GM19372 (cell line): ENCODE results near the gene NFIC.
"Not testable (repeated sequence)": the region's sequence is repeated elsewhere in the genome, so short reads cannot be mapped to it uniquely, and the experiment has no call there.

Source experiments
- ATAC-seq: cut with Tn5 transposase; IDR thresholded peaks from one replicate; pipeline ENCODE4 v1.9.1; 2021; ENCODE audit warnings: mild to moderate bottlenecking, low read depth, moderate library complexity; ENCODE audit not compliant: unreplicated experiment

NFIC gene

DNA sequence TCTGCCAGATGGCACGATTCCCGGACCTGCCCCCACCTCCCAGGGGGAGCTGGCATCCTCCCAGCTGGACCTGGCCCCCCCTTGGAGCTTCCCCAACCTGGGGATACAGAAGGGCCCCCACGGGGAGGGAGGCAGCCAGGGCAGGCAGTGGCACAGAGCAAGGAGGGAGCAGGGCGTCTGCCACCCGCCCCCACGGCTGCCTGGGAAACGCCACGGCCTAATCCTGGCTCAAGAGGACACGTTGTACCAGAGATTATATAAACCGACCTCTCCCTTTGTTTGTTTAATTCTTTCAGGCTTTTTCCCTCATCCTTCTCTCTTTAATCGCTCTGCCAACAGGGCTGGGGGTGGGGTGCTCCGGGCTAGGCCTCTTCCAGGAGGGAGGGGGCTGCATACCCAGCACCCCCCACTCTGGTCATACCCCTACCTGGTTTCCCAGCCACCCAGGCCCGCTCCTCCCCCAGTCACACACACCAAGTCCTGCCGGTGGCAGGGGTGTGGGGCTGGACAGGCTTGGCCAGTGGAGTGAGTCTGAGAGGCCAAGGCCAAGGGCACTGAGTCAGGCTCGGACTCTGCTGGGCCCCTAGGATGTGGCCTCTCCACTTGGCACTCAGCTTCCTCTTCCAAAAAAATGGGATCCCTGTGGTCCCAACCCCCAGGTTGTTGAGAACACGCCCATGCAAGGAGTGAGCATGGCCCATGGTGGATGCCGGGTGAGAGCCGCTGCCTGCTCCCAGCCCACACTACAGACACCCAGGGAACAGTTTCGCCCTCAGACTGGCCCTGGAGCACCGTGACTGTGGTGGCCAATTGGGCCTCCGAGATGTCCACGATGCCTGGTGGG is 29.5 kb upstream of the NFIC start:
- no peak for ATAC-seq

DNA sequence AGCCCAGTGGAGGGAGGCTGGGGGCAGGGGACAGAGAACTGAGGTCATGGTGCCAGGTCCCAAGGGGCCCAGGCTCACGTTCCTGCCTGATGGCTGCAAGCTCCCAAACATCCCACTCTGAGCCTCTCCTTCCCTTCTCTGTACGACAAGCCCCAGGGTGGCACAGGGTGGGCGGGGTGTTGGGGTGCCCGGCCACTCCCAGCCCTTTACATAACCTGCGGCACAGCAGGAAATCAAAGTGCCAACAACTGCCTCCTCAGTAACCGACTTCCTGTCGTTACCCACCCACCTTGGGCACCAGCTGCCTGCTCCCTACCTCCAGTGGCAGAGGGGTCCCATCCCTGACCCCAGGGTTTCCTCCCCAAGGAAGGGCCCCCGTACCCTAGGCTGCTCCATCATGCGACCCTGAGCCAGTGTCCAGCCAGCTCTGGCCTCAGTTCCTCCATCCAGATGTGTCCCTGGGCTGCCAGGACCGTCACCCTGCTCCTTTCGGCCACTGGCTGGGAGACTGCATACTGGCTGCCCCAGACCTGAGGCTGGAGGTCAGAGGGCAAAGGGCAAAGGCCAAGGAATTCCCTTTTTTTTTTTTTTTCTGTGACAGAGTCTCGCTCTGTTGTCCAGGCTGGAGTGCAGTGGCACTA is 27.7 kb upstream of the NFIC start:
- no peak for ATAC-seq

- no peak for ATAC-seq
Observed at GRCh38 chr19:3340340-3340739, 26.0 kb upstream of the NFIC start.

DNA sequence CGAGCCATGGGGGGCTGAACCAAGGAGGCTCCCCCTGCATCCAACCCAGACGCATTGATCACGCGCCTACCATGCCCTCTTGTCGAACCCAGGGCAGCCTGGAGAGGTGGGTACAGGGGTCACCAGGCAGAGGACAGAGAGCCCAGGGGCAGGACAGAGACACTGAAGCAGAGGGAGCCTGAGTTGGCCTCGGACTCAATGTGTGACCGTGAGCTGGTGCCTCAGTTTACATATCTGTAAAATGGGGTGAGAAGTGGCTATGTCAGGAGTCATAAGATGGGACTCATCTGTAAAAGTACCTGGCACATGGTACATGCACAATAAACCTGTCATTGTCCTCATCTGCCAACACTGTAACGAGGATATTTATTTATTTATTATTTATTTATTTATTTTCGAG is 24.1 kb upstream of the NFIC start:
- ATAC-seq: no peak

DNA sequence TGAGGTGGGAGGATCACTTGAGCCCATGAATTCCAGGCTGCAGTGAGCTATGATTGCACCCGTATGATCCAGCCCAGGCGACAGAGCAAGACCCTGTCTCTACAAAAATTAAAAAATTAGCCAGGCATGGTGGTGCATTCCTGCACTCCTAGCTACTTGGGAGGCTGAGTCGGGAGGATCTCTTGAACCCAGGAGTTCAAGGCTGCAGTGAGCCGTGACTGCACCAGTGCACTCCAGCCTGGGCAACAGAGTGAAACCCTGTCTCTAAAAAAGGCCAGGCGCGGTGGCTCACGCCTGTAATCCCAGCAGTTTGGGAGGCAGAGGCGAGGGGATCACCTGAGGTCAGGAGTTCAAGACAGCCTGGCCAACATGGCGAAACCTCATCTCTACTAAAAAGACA is 23.4 kb upstream of the NFIC start:
- ATAC-seq: not testable (repeated sequence)

- ATAC-seq: no peak
Observed at GRCh38 chr19:3343619-3344502, 22.5 kb upstream of the NFIC start.

DNA sequence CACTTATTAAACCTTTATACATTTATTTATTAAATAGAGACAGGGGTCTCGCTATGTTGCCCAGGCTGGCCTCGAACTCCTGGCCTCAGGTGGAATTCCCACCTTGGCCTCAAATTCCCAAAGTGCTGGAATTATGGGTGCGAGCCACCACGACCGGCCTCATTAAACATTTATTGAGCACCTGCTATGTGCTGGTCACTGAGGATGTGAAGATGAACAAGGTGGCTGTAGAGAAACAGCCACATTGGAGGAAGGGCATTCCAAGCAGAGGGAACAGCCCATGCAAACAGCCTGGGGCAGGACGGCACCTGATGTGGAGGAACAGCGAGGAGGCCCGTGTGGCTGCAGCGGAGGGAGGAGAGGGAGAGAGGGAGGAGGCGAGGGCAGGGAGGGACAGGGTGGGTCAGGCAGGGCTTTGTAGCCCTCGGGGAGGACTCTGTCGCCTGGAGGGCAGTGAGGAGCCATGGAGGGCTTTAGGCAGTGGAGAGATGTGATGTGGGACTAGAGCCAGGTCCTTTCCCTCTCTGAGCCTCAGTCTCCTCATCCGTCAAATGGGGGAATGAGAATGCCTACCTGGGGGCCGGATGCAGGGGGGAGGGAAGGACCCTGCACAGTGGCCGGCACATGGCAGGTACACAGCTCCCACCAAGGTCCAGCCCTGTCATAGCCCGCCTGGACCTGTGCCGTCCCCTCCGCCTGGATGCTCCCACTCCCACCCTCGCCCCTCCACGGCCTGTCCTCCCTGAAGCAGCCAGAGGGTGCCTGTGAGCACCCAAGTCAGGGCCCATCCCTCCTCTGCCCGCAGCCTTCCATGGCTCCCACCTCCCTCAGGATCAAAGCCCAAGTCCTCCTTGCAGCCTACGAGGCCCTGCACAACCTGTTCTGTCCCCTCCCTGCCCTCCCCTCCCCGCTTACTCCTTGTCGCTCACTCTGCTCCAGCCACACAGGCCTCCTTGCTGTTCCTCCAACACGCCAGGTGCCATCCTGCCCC is 21.5 kb upstream of the NFIC start:
- no peak for ATAC-seq

- no peak for ATAC-seq
Observed at GRCh38 chr19:3345850-3346460, 20.4 kb upstream of the NFIC start.

GRCh38 chr19:3346677-3347353 is 19.6 kb upstream of the NFIC start:
- no peak for ATAC-seq

GRCh38 chr19:3348042-3348441 is 18.3 kb upstream of the NFIC start:
- no peak for ATAC-seq

DNA sequence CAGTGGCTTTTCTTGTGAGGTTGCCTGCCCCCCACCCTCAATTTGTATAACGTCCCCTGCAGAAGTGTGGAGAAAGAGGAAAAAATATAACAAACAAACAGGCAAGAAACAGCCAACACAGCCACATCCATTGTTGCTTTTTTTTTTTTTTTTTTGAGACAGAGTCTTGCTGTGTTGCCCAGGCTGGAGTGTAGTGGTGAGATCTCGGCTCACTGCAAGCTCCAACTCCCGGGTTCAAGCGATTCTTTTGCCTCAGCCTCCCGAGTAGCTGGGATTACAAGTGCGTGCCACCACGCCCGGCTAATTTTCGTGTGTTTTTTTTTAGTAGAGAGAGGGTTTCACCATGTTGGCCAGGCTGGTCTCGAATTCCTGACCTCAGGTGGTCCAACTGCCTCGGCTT is 17.9 kb upstream of the NFIC start:
- not testable (repeated sequence) for ATAC-seq

DNA sequence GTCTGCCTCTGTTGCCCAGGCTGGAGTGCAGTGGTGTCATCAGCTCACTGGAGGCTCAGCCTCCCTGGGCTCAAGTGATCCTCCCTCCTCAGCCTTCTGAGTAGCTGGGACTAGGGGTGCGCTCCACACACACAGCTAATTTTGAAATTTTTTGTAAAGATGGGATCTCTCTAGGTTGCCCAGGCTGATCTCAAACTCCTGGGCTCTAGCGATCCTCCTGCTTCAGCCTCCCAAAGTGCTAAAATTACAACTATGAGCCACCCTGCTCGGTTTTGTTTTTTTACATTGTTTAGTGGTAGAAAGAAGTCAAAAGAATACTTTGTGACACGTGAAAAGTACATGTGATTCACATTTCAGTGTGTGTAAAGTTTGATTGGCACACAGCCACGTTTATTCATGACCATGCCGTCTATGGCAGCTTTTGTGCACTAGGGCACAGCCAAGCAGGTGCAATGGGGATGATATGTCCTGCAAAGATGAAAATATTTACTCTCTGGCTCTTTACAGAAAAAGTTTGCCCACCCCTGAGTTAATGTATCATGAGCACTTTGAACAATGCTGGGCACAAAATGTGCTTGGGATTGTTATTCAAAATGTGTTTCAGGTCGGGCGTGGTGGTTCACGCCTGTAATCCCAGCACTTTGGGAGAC is 16.2 kb upstream of the NFIC start:
- ATAC-seq: no peak

- ATAC-seq: no peak
Observed at GRCh38 chr19:3351702-3352447, 14.5 kb upstream of the NFIC start.

- ATAC-seq: no peak
Observed at GRCh38 chr19:3353493-3353892, 12.9 kb upstream of the NFIC start.

GRCh38 chr19:3356805-3357204 is 9.6 kb upstream of the NFIC start:
- ATAC-seq: no peak

GRCh38 chr19:3357271-3357991 is 9.0 kb upstream of the NFIC start:
- no peak for ATAC-seq

GRCh38 chr19:3357992-3358688 is 8.2 kb upstream of the NFIC start:
- no peak for ATAC-seq
